GM18520 (cell line): ENCODE measurements around the gene PARD3B.

Experiments
- ATAC-seq: cut with Tn5 transposase; IDR thresholded peaks from one replicate; pipeline ENCODE4 v1.9.1; 2021; ENCODE audit not compliant: unreplicated experiment

Gene PARD3B, protein sequence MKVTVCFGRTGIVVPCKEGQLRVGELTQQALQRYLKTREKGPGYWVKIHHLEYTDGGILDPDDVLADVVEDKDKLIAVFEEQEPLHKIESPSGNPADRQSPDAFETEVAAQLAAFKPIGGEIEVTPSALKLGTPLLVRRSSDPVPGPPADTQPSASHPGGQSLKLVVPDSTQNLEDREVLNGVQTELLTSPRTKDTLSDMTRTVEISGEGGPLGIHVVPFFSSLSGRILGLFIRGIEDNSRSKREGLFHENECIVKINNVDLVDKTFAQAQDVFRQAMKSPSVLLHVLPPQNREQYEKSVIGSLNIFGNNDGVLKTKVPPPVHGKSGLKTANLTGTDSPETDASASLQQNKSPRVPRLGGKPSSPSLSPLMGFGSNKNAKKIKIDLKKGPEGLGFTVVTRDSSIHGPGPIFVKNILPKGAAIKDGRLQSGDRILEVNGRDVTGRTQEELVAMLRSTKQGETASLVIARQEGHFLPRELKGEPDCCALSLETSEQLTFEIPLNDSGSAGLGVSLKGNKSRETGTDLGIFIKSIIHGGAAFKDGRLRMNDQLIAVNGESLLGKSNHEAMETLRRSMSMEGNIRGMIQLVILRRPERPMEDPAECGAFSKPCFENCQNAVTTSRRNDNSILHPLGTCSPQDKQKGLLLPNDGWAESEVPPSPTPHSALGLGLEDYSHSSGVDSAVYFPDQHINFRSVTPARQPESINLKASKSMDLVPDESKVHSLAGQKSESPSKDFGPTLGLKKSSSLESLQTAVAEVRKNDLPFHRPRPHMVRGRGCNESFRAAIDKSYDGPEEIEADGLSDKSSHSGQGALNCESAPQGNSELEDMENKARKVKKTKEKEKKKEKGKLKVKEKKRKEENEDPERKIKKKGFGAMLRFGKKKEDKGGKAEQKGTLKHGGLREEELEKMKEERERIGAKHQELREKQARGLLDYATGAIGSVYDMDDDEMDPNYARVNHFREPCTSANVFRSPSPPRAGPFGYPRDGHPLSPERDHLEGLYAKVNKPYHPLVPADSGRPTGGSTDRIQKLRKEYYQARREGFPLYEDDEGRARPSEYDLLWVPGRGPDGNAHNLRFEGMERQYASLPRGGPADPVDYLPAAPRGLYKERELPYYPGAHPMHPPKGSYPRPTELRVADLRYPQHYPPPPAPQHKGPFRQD (N-terminal part only)

DNA sequence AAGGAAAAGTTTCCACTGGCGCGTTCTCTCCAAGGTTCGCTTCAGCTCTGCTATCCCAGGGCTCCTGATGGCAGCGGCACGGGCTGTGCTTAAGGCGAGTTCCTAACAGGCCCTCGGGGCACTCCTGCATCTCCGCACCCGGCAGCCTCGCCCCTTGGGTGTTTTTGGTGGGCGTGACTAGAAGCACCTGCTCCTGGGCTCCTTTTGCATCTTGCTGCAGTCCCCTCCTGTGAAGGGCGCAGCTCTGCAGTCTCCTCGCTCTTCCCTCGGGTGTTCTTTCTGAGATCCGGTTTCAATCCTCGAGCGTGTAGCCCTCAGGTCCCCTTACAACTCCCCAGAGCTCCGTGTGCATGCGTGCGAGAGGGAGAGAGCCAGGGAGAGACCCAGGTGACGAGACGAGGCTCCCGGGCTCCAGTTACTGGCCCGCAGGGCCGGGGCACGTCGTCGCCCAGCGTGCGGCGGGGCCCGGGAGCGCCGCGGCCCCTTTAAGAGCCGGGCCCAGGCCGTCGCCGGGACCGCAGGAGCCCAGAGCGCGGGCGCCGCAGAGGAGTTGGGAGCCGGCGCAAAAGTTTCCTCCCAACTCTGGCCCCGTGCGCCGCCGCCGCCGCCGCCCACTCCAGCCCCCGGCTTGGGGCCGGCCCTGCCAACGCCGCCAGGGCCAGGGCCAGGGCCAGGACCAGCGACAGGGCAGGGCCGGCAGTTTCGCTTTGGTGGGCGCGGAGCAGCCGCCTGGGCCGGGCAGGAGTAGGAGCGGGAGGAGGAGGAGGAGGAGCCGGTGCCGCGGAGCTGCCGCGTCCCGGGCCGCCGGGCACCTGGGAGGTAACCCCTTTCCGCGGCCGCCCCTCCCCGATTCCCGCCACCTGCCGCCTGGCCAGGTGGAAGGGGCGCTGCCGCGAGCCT, at the start of gene PARD3B:
TSS of gene PARD3B (plus strand) at position 515 of the 900 bp plus-strand sequence. CDS start 525 bp downstream, outside the sequence.
- ATAC-seq: peak; percentile 55

DNA sequence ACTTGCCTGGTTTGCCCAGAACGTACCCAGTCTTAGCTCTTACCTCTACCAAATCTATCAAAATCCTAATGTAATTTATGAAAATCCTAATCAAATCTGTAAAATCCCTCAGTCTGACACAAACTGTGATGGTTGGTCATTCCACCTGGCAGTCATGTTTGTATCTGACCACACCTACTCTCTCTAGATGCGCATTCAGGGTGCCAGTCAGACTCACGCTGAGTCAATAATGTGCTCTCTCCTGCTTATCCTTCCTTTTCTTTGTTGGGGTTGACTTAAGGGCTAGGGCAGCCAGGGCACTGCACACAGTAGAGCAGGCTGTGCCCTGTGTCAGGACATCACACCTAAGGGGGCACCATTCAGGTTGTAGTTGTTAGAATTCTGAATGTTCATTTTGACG, 48.5 kb upstream of the PARD3B start:
- ATAC-seq: no peak

DNA sequence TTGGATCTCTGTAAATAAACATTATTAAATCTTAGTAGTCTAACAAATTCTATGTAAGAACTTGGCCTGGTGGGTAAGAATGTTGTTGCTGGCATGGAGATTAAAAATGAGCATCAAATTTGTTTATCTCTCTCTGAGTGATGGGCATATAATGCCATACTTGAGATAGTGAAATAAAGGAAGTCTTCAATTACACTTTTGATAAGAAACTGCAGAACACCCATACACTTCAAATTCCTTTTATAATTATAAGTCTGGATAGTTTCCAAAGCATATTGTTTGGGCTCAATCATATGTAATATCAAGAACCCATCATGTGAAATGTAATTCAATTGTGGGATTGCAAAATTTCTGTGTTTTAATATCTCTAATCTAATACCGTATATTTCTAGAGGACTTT, 47.4 kb upstream of the PARD3B start:
- ATAC-seq: no peak

DNA sequence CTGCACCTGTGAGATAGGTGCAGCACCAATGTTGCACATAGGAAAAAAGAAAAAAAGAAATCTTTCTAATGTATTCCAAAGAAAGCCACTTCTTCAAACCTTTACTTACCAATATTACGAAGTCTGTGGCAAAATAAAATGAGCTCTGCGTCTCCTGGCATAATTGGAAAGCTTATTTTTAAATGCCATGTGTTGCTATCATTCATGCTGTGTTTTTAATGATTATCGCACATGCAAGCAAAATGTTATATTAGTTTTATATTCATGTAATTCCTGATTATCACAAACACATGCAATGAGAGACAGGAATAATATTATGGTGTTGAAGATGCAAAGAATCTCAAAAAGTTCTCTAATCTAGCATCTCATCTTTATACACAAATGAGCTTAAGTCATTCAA, 47.0 kb upstream of the PARD3B start:
- ATAC-seq: no peak

DNA sequence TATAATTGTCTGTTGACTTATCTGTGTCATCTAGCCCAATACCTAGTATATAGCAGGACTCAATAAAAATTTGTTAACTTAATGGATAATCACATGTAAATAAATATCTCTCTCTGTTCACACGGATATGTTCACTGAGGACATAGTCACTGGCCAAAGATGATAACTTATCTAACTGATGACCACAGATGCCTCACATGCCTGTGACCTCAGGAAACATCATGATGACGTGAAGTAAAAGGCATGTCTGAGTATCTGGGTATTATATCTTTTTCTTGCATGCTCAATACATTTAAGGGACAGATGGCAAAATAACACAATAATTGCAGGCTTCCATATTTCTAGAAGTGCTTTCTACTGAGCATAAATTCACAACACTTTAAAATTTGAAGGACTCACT, 41.4 kb upstream of the PARD3B start:
- no peak for ATAC-seq

DNA sequence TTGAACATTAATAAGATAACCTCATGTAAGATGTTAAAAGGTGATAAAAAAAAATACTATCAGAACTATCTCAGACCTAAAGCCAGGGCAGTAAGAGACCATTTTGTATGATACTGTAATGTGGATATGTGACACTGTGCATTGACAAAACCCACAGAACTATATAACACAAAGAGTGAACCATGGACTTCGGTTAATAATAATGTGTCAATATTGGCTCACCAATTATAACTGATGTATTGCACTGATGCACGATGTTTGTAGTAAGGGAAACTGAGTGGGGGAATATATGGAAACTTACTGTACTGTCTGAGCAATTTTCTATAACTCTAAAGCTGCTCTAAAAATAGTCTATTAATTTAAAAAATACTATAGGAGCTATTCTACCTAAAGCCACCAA, 40.7 kb upstream of the PARD3B start:
- no peak for ATAC-seq

DNA sequence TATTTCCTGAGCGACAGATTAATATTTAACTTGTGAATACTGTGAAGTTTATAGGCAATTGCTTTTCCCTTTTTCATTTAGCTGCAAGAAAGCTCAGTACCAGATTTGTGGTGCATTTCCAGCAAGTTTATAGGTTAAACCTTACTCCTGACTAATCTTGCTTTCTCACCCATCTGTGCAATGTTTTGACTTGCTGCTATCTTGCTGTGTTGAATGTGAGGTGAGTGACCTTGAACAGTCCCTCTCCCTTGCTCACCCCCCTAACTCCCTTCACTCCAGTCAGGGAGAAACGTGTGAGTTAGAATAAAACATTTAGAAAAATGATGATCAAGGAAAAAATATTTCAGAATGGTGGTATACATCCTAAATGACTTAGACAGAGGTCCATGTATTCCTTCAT, 39.8 kb upstream of the PARD3B start:
- no peak for ATAC-seq

DNA sequence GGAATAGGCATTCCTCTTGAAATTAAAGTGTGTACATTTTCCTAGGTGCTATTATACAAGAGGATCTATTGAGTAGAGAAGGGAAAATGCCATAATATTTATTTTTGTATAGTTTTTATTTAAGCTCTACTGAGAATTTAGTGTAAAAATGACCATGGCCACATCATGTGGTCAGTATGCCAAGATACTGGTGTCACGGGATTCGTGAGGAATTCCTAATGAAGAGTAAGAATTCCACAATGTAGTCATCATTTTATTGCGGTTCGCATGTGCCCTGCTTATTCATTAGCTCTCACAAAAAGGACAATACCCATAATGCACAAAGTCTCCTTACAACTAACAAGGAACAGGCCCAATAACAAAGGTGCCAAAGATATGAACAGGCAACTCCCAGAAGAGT, 39.3 kb upstream of the PARD3B start:
- no peak for ATAC-seq

DNA sequence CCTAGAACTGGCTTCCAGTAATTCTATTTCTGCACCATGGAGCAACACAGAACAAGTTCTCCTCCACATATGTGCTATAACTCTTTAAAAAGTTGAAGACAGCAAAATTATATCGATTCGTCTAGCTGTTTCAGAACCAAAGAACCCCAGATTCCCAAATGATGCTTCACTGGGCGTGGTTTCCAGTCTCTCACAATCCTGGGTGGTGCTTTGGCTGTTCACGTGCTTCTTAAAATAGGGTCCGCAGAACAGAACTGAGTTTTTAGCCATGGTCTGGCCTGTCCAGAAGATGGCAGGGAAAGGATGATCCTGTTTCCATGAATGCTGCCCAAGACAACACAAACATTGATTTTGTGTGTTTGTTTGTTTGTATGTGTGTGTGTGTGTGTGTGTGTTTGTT, 37.6 kb upstream of the PARD3B start:
- ATAC-seq: no peak

DNA sequence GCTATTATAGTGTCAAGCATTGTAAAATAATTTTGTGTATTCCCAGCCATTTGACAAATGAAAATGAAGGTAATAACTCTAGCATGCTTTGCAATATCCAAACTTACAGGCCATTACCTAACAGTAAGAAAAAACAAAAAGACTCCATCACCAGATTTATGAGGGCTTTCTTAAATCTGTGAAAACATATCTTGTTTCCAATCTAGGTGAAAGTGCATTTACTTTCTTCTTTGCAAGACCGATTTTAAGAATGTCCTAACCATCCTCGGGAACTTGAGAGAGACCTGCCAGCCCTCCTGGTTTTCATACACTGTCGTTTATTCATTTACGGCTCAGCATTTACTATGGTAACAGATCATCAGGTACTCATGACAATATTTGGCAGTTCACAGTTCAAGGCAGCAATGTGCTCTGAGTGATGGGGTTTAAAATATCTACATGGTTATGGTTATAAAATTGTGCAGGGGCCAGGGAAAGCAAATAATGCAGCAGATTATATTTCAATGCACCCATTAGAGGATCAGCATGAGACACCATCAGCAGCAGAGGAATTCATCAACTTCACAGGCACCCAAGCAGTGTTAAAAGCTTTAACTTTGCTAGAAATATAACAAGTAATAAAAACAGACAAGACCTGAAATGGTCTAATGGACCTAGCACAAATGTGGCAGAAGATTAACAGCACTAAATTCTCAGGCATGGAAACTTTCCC, 34.4 kb upstream of the PARD3B start:
- ATAC-seq: no peak

DNA sequence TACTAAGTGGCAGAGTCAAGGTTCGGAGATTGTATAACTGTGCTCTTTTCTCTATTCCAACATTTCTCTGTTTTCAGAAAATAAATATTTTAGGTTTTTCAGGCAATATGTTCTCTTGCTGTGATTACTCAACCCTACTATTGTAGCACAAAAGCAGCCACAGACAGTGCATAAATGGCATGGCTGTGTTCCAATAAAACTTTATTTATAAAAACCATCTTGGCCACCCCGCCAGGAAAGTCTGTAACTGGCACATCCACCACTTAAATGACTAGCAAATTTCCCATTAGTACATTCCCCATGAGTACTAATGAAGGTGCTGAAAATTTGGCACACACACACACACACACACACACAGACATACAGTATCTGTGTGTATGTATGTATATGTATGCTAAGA, 30.8 kb upstream of the PARD3B start:
- ATAC-seq: no peak

DNA sequence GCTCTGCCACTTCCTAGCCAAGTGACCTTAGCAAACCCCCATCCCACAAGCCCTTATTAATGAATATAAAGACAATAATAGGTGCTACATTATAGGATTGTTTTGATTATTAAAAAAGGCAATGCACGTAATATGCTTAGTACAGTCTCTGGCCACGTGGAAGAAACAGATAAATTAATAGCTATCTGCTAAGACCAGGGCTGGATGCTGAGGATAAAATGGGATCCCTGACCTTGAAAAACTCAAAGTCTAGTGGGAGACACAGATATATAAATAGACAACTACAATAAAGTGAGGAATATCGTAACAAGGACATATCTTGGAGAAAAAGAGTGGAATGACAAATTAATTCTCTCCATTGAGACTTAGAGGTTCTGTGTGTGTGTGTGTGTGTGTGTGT, 29.9 kb upstream of the PARD3B start:
- no peak for ATAC-seq

DNA sequence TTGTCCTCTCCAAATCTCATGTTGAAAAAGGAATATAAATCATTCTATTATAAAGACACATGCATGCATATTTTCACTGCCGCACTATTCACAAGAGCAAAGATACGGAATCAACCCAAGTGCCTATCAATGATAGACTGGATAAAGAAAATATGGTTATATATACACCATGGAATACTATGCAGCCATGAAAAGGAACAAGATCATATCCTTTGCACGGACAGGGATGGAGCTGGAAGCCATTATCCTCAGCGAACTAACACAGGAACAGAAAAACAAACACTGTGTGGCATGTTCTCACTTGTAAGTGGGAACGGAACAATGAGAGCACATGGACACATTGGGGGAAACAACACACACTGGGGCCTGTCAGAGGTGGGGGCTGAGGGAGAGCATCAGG, 28.1 kb upstream of the PARD3B start:
- no peak for ATAC-seq

DNA sequence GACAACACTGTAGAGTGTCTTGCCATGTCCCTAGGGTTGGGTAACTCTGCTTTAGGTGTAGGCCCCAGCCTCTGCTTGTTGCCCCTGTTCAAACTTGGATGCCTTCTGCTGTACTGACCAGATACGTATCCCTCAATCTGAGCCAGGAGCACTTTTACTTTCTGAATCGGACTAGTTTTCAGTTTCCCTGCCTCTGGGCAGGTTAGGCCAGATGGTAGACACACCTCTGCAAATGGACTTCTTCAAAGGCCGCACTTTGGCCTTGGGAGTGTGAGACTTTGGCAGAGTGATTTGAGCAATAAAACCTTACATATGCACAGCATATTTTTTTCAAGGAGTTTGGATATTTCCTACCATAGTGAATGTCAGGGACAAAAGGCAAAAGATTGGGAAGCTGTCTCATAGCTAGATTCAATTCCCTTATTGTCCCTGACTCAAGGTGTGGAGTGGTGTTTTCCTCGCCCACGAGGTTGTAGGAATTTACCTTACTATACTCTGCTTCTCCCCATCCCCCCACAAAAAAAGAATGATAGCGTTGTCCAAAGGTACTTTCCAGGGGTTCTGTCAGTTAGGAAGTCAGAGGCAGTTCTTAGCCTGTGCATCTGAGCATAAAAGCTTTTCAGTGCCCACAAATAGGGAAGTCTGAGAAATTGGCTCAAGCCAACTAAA, 15.3 kb upstream of the PARD3B start:
- no peak for ATAC-seq

DNA sequence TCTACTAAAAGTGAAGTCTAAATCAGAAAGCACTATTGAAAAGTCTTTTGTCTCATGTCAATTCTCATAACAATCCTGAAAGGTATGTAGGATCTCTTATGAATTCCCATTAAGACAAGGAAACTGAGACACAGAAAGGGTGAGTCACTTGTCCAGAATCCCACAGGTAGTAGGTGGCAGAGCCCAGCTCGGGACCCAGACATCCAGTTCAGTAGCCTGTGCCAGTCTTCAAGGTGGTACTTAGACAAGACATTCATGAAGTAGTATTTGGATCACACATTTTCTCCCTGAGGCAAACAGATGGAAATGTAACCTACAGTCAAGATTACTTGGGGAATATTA, 14.8 kb upstream of the PARD3B start:
- no peak for ATAC-seq

DNA sequence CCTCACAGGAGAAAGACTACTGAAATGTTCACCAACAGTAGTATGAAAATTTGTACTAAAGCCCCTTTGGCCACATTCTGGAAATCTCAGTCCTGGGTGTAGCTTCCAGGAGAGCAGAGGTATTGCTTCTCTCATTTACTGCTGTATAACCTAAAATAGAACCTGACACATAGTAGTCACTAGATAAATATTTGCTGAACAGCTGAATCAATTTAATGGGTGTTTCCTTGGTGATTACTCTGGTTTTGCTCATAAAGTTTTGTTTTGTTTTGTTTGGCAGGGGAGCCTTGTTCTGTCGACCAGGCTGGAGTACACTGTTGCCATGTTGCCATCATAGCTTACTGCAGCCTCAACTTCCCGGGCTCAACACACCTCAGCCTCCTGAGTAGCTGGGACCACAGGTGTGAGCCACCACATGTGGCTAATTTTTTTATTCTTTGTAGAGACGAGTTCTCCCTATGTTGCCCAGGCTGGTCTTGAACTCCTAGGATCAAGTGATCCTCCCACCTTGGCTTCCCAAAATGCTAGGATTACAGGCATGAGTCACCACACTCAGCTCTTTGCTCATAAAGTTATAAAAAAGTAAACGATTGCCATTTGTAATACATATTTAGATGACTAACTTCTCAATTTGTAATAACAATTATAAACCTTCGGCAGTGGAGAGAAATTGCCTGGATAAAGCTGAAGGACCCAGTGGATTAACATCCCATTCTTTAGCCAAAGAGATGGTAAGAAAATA, 11.5 kb upstream of the PARD3B start:
- no peak for ATAC-seq

DNA sequence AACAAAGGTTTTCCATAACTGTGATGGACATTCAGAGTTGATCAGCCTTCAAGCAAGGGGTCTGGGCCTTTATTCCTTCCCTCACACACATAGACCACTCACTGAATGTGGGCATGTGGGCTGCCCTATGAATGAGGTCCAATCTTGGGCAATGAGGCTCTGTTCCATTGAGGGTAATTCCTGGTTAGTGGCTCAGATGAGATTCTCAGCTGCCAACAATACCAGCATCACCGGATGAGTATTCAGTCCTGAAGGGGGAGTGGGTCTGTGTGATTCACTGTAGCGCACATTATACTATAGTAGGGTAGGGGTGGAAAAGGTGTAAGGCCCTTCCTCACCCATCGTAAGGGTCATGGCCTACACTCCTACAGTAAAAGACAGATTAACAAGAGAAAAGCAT, 9.9 kb upstream of the PARD3B start:
- ATAC-seq: no peak

DNA sequence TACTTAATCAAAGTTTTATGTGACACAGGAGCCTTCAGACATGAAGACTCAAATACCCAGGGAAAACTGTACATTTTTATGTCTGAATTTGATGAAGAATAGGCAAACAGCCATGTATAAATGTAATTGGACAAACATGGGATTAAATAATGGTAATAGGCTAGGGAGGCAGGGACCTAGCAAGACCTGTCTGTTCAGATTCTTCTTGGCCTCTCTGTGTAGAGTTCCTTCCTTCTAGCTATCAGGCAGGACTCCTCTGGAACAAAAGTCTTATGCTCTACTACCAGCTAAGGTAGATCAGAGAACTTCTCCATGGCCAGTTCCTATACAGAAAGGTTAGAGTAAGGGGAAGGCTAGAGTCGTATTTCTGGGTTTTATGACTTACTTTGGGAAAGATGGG, 9.5 kb upstream of the PARD3B start:
- no peak for ATAC-seq
